Measurements from ENCODE around the gene ZFAND2A.

- TF ChIP-seq POLR2A (IDR thresholded peaks at IDR 0.05), result no peak
- no peak for TF ChIP-seq CTCF (IDR thresholded peaks at IDR 0.05)
- no peak for TF ChIP-seq POLR2AphosphoS5 (IDR thresholded peaks at IDR 0.05)
Measured at GRCh38 chr7:1154172-1154739, 5.7 kb downstream of the ZFAND2A start.
